ENCODE measurements around the gene OPCML. TPM values are rescaled to one million over a fixed set of nuclear protein-coding genes. Genes with fewer than 3 reads are reported as not detected.

Gene OPCML
- total and polyA plus RNA-seq, 2 of the 13 experiments (the other 11 are each of a cell fraction or from before 2014, with no cell fraction given), result not detected

DNA sequence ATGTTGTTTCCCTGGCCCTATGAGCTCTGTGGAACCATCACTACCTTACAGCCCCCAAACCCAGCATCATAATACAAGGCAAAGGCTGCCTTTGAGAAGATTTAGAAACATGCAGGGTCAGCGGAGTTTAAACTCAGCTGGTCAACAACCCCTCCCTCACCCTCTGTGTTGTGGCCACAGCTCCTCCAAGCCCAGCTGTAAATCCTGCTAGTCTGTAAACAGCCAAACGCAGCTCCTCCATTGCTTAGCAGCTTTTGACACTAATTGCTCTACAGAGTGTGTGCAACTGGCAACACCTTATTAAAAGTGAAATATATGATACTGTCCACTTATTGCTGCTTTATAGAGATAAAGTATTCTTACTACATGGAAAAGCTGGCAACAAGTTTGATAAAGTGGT, 29.1 kb downstream of the OPCML start:
- Histone ChIP-seq H3K79me2 (ENCODE audit: insufficient read depth, low read length) (no peaks in the 10 kb centered on the region), H3K4me2 (ENCODE audit: low read depth, low read length) (no peak overlapping the region), H2AFZ (ENCODE audit: low read length) (no peak overlapping the region), H3K9me3 (ENCODE audit: low read length) (no peaks in the 10 kb centered on the region), H3K9ac (ENCODE audit: insufficient read depth, low read depth, low read length) (no peak overlapping the region), H3K27me3 (ENCODE audit: control insufficient read depth in 1 of 2, insufficient read depth in 2 of 2, low read length in 2 of 2) (peaks cover 1 to 7% of the 10 kb centered on the region in 2 experiments; a peak in 1 of 5 replicates), H3K36me3 (replicated peaks in 1 of 2; ENCODE audit: control insufficient read depth in 1 of 2, insufficient read depth in 2 of 2, low read length in 2 of 2) (no peaks in the 10 kb centered on the region), H3K4me1 (ENCODE audit: insufficient read depth, low read length) (no peaks in the 10 kb centered on the region), H3K27ac (ENCODE audit: extremely low read length, insufficient read depth, low read length) (no peak overlapping the region), H4K20me1 (ENCODE audit: insufficient read depth, low read length) (no peaks in the 10 kb centered on the region), H3K4me3 (replicated peaks in 1 of 3; ENCODE audit: insufficient read depth in 1 of 3, low read depth in 2 of 3, low read length in 3 of 3) (no peak overlapping the region)
- 0% methylated on average over 1 of the region's 2 CpGs for whole genome bisulfite sequencing (ENCODE audit: low lambda C conversion rate)
- no peak for FAIRE-seq
- no peak for TF ChIP-seq ZC3H4 (CRISPR knock-in tag; IDR thresholded peaks at IDR 0.05; ENCODE audit: borderline replicate concordance)
- no peak for TF ChIP-seq SNRNP70 (IDR thresholded peaks at IDR 0.05; ENCODE audit: low read depth, low read length)
- no peak for TF ChIP-seq MED1 (CRISPR knock-in tag; IDR thresholded peaks at IDR 0.05)
- no peak for TF ChIP-seq MTA3 (CRISPR knock-in tag; IDR thresholded peaks at IDR 0.05)
- no peak for TF ChIP-seq ZNF674 (CRISPR knock-in tag; IDR thresholded peaks at IDR 0.05; ENCODE audit: low read depth)
- TF ChIP-seq MXI1 (IDR thresholded peaks at IDR 0.05; ENCODE audit: borderline replicate concordance, low read depth, low read length), result no peak
- no peak for TF ChIP-seq FOXC1 (CRISPR knock-in tag; IDR thresholded peaks at IDR 0.05; ENCODE audit: borderline replicate concordance)
- no peak for TF ChIP-seq ZSCAN22 (CRISPR knock-in tag; IDR thresholded peaks at IDR 0.05)
- no peak for TF ChIP-seq MAFG (CRISPR knock-in tag; IDR thresholded peaks at IDR 0.05)
- no peak for TF ChIP-seq POGZ (CRISPR knock-in tag; IDR thresholded peaks at IDR 0.05)
- BruUV-seq (replicated peaks), result no TSS peak
- POLR2A ChIA-PET, result no interaction called here
- intact Hi-C loops (cut with micrococcal nuclease; ENCODE audit: unreplicated experiment), result no loop called here
- no peak for ATAC-seq
- DNase-seq (ENCODE audit: low spot score), result no peak
- CTCF ChIA-PET (ENCODE audit: low intra/inter-chr PET ratio, low total read pairs), result no interaction called here
- in situ Hi-C loops (cut with HindIII; ENCODE audit: extremely low pct_ligation_motif_present, low pct_unique_long_range_greater_than_20kb), result no loop called here

All from HepG2 (cell line).